GM19351 (cell line): ENCODE measurements around the gene WIZ.

ENCODE experiments used
- ATAC-seq: cut with Tn5 transposase; IDR thresholded peaks from one replicate; pipeline ENCODE4 v1.9.1; 2021; ENCODE audit warnings: mild to moderate bottlenecking, moderate library complexity; ENCODE audit not compliant: unreplicated experiment

The WIZ gene

GRCh38 chr19:15466851-15467733 lies 17.3 kb upstream of the WIZ start:
- ATAC-seq: no peak

- ATAC-seq: no peak
Measured at GRCh38 chr19:15464394-15465385, 14.9 kb upstream of the WIZ start, which contains the start of gene RASAL3. Gene RASAL3, minus strand, starts transcription at chr19:15464544. Its CDS starts 186 bp downstream, at chr19:15464358.

- ATAC-seq: peak; percentile 58
Measured at GRCh38 chr19:15463861-15464371, 14.2 kb upstream of the WIZ start.

GRCh38 chr19:15461694-15462093 lies 11.9 kb upstream of the WIZ start:
- no peak for ATAC-seq

- no peak for ATAC-seq
Measured at GRCh38 chr19:15457701-15458484, 8.1 kb upstream of the WIZ start.

GRCh38 chr19:15456871-15457700 lies 7.3 kb upstream of the WIZ start:
- ATAC-seq: no peak

- ATAC-seq: no peak
Measured at GRCh38 chr19:15456441-15456840, 6.7 kb upstream of the WIZ start.

- ATAC-seq: no peak
Measured at GRCh38 chr19:15455996-15456395, 6.2 kb upstream of the WIZ start.

GRCh38 chr19:15453906-15454860 lies 4.4 kb upstream of the WIZ start:
- ATAC-seq: no peak

GRCh38 chr19:15453091-15453578 lies 3.4 kb upstream of the WIZ start:
- no peak for ATAC-seq

GRCh38 chr19:15452111-15453047 lies 2.6 kb upstream of the WIZ start:
- ATAC-seq: no peak

GRCh38 chr19:15450528-15450890 lies 753 bp upstream of the WIZ start:
- ATAC-seq: no peak

GRCh38 chr19:15448778-15449619 lies 757 bp downstream of the WIZ start:
- peak; percentile 3 for ATAC-seq

GRCh38 chr19:15448044-15448777 lies 1.5 kb downstream of the WIZ start:
- ATAC-seq: no peak

GRCh38 chr19:15447057-15447456 lies 2.7 kb downstream of the WIZ start:
- no peak for ATAC-seq
